Activated CD4-positive, alpha-beta T cell treated with anti-CD3 and anti-CD28 coated beads, Interleukin-2, amount 50 U/mL, for 48 hours (primary cell): ENCODE measurements around the gene OR2Z1.
"Not testable (repeated sequence)": the region's sequence is repeated elsewhere in the genome, so short reads cannot be mapped to it uniquely, and the experiment has no call there.

ENCODE experiments used
- DNase-seq, 2 experiments: peaks; one replicate each; pipeline ENCODE4 v3.0.0-alpha.2; 2020

OR2Z1 gene

GRCh38 chr19:8703223-8703622, 18.2 kb upstream of the OR2Z1 start:
- no peak for DNase-seq

- not testable (repeated sequence) for DNase-seq
These were observed 16.1 kb upstream of the OR2Z1 start for GRCh38 chr19:8705304-8705703.

GRCh38 chr19:8705742-8706141, 15.7 kb upstream of the OR2Z1 start:
- no peak for DNase-seq

- not testable (repeated sequence) for DNase-seq
These were observed 11.1 kb upstream of the OR2Z1 start for GRCh38 chr19:8710337-8710736.

GRCh38 chr19:8722032-8722431, 598 bp downstream of the OR2Z1 start:
- DNase-seq, result no peak

GRCh38 chr19:8724276-8724675, 2.8 kb downstream of the OR2Z1 start:
- DNase-seq, result no peak

GRCh38 chr19:8731428-8732169, 10.2 kb downstream of the OR2Z1 start:
- peak; percentile 5 for DNase-seq

- DNase-seq, result no peak
These were observed 16.9 kb downstream of the OR2Z1 start for GRCh38 chr19:8738377-8738776.

GRCh38 chr19:8739291-8740065, 18.0 kb downstream of the OR2Z1 start:
- DNase-seq, result not testable (repeated sequence)

GRCh38 chr19:8767257-8767656, 45.8 kb downstream of the OR2Z1 start:
- not testable (repeated sequence) for DNase-seq

GRCh38 chr19:8769265-8769664, 47.8 kb downstream of the OR2Z1 start:
- DNase-seq, result not testable (repeated sequence)

GRCh38 chr19:8773587-8773986, 52.2 kb downstream of the OR2Z1 start:
- not testable (repeated sequence) for DNase-seq
